ENCODE data around the gene OSBPL10. TPM values are rescaled to one million over a fixed set of nuclear protein-coding genes. Genes with fewer than 3 reads are reported as not detected.

Gene OSBPL10
- total RNA-seq, 1 donor from 2014 or later: 52.7 TPM

GRCh38 chr3:31733234-31733667, 247.8 kb downstream of the OSBPL10 start:
- Histone ChIP-seq H3K27ac (ENCODE audit: low read depth, low read length) (no peak overlapping the region), H3K9ac (ENCODE audit: low read length) (no peak overlapping the region), H3K36me3 (ENCODE audit: insufficient read depth, low read length) (no peaks in the 10 kb centered on the region), H3K4me3 (ENCODE audit: insufficient read depth, low read depth, low read length) (no peak overlapping the region), H3K4me1 (ENCODE audit: insufficient read depth, low read length) (no peaks in the 10 kb centered on the region), H3K9me3 (ENCODE audit: insufficient read depth, low read depth, low read length) (no peaks in the 10 kb centered on the region), H2AFZ (ENCODE audit: low read depth, low read length) (no peak overlapping the region), H3K79me2 (ENCODE audit: insufficient read depth, low read length) (no peaks in the 10 kb centered on the region), H3K27me3 (ENCODE audit: insufficient read depth, low read length) (no peaks in the 10 kb centered on the region), H3K4me2 (ENCODE audit: low read length) (no peak overlapping the region), H4K20me1 (ENCODE audit: insufficient read depth, low read length) (peaks cover 5% of the 10 kb centered on the region)
- Mint-ChIP-seq H3K27me3 (ENCODE audit: low read depth, unreplicated experiment) (no peaks in the 10 kb centered on the region), H3K36me3 (ENCODE audit: low read depth, unreplicated experiment) (peaks cover 16% of the 10 kb centered on the region), H3K4me3 (ENCODE audit: unreplicated experiment) (no peak overlapping the region), H3K9me3 (ENCODE audit: unreplicated experiment) (peaks cover 5% of the 10 kb centered on the region), H3K4me1 (ENCODE audit: low read depth, unreplicated experiment) (peaks cover 10% of the 10 kb centered on the region), H3K27ac (ENCODE audit: unreplicated experiment) (no peak overlapping the region)
- FAIRE-seq (no peak), DNase-seq (ENCODE audit: low read depth) (no peak)
- TF ChIP-seq CTCF (IDR thresholded peaks at IDR 0.05; ENCODE audit: insufficient read depth, low read depth, low read length) (no peak), EZH2 (IDR thresholded peaks at IDR 0.05; ENCODE audit: insufficient read depth, low read length) (no peak)

- H3K36me3 ChIP-seq (ENCODE audit: insufficient read depth, low read length): no peaks in the 10 kb centered on the region
- no peak for TF ChIP-seq CTCF (IDR thresholded peaks at IDR 0.05; ENCODE audit: insufficient read depth, low read depth, low read length)
- TF ChIP-seq EZH2 (IDR thresholded peaks at IDR 0.05; ENCODE audit: insufficient read depth, low read length): no peak
- FAIRE-seq: no peak
Observed at GRCh38 chr3:31732548-31732947, 248.5 kb downstream of the OSBPL10 start.

GRCh38 chr3:31729573-31729972, 251.5 kb downstream of the OSBPL10 start:
- Histone ChIP-seq H3K4me1 (ENCODE audit: insufficient read depth, low read length) (no peaks in the 10 kb centered on the region), H3K27me3 (ENCODE audit: insufficient read depth, low read length) (no peaks in the 10 kb centered on the region), H3K27ac (ENCODE audit: low read depth, low read length) (no peak overlapping the region), H3K4me3 (ENCODE audit: insufficient read depth, low read depth, low read length) (no peak overlapping the region), H3K9ac (ENCODE audit: low read length) (no peak overlapping the region), H3K79me2 (ENCODE audit: insufficient read depth, low read length) (no peaks in the 10 kb centered on the region), H4K20me1 (ENCODE audit: insufficient read depth, low read length) (no peaks in the 10 kb centered on the region), H3K4me2 (ENCODE audit: low read length) (no peak overlapping the region), H2AFZ (ENCODE audit: low read depth, low read length) (no peak overlapping the region), H3K36me3 (ENCODE audit: insufficient read depth, low read length) (no peaks in the 10 kb centered on the region), H3K9me3 (ENCODE audit: insufficient read depth, low read depth, low read length) (no peaks in the 10 kb centered on the region)
- DNase-seq (ENCODE audit: low read depth) (no peak), FAIRE-seq (no peak)
- Mint-ChIP-seq H3K27me3 (ENCODE audit: low read depth, unreplicated experiment) (no peaks in the 10 kb centered on the region), H3K4me1 (ENCODE audit: low read depth, unreplicated experiment) (peaks cover 13% of the 10 kb centered on the region), H3K27ac (ENCODE audit: unreplicated experiment) (no peak overlapping the region), H3K36me3 (ENCODE audit: low read depth, unreplicated experiment) (peaks cover 11% of the 10 kb centered on the region), H3K9me3 (ENCODE audit: unreplicated experiment) (peaks cover 2% of the 10 kb centered on the region), H3K4me3 (ENCODE audit: unreplicated experiment) (no peak overlapping the region)
- TF ChIP-seq EZH2 (IDR thresholded peaks at IDR 0.05; ENCODE audit: insufficient read depth, low read length) (no peak), CTCF (IDR thresholded peaks at IDR 0.05; ENCODE audit: insufficient read depth, low read depth, low read length) (no peak)

More at GRCh38 chr3:31732548-31732947, 248.5 kb downstream of the OSBPL10 start:
- no peaks in the 10 kb centered on the region for H3K27me3 ChIP-seq (ENCODE audit: insufficient read depth, low read length)
- Mint-ChIP-seq H3K27me3 (ENCODE audit: low read depth, unreplicated experiment) (no peaks in the 10 kb centered on the region), H3K9me3 (ENCODE audit: unreplicated experiment) (peaks cover 5% of the 10 kb centered on the region), H3K36me3 (ENCODE audit: low read depth, unreplicated experiment) (peaks cover 16% of the 10 kb centered on the region), H3K27ac (ENCODE audit: unreplicated experiment) (no peak overlapping the region), H3K4me3 (ENCODE audit: unreplicated experiment) (no peak overlapping the region), H3K4me1 (ENCODE audit: low read depth, unreplicated experiment) (peaks cover 13% of the 10 kb centered on the region)
- H4K20me1 ChIP-seq (ENCODE audit: insufficient read depth, low read length): peaks cover 5% of the 10 kb centered on the region
- no peak overlapping the region for H3K27ac ChIP-seq (ENCODE audit: low read depth, low read length)
- H3K4me1 ChIP-seq (ENCODE audit: insufficient read depth, low read length): no peaks in the 10 kb centered on the region
- no peaks in the 10 kb centered on the region for H3K9me3 ChIP-seq (ENCODE audit: insufficient read depth, low read depth, low read length)
- no peak overlapping the region for H3K4me2 ChIP-seq (ENCODE audit: low read length)
- no peak overlapping the region for H3K9ac ChIP-seq (ENCODE audit: low read length)
- no peak overlapping the region for H2AFZ ChIP-seq (ENCODE audit: low read depth, low read length)
- H3K79me2 ChIP-seq (ENCODE audit: insufficient read depth, low read length): no peaks in the 10 kb centered on the region
- DNase-seq (ENCODE audit: low read depth): no peak
- H3K4me3 ChIP-seq (ENCODE audit: insufficient read depth, low read depth, low read length): no peak overlapping the region

Measured in astrocyte (in vitro differentiated cells and primary cell).